Activated CD8-positive, alpha-beta memory T cell treated with anti-CD3 and anti-CD28 coated beads, Interleukin-2, amount 50 U/mL, for 4 hours (primary cell): ENCODE results near the gene SEPTIN12.
"Not testable (repeated sequence)": the region's sequence is repeated elsewhere in the genome, so short reads cannot be mapped to it uniquely, and the experiment has no call there.

Experiments
- DNase-seq: peaks from one replicate; pipeline ENCODE4 v3.0.0-alpha.2; 2020

SEPTIN12 gene

GRCh38 chr16:4750896-4751295 lies 37.2 kb downstream of the SEPTIN12 start:
- DNase-seq, result no peak

GRCh38 chr16:4749700-4750257 lies 38.4 kb downstream of the SEPTIN12 start:
- DNase-seq, result no peak

GRCh38 chr16:4748682-4749411 lies 39.3 kb downstream of the SEPTIN12 start:
- no peak for DNase-seq

GRCh38 chr16:4747906-4748681 lies 40.1 kb downstream of the SEPTIN12 start:
- no peak for DNase-seq

- DNase-seq, result no peak
These were observed 41.1 kb downstream of the SEPTIN12 start for GRCh38 chr16:4746991-4747574.

GRCh38 chr16:4746215-4746614 lies 41.9 kb downstream of the SEPTIN12 start:
- no peak for DNase-seq

- DNase-seq, result no peak
These were observed 42.9 kb downstream of the SEPTIN12 start for GRCh38 chr16:4745274-4745569.

GRCh38 chr16:4744555-4745273 lies 43.4 kb downstream of the SEPTIN12 start:
- no peak for DNase-seq

GRCh38 chr16:4743226-4743878 lies 44.8 kb downstream of the SEPTIN12 start:
- DNase-seq, result no peak

- not testable (repeated sequence) for DNase-seq
These were observed 49.8 kb downstream of the SEPTIN12 start for GRCh38 chr16:4738370-4738769.

- no peak for DNase-seq
These were observed 50.6 kb downstream of the SEPTIN12 start for GRCh38 chr16:4737545-4737944.

GRCh38 chr16:4736546-4736945 lies 51.6 kb downstream of the SEPTIN12 start:
- DNase-seq, result no peak

- DNase-seq, result peak; percentile 95
These were observed 53.2 kb downstream of the SEPTIN12 start for GRCh38 chr16:4734730-4735535.

- DNase-seq, result peak; percentile 79
These were observed 53.9 kb downstream of the SEPTIN12 start, which contains the start of the genes ANKS3 and DNAAF8 for GRCh38 chr16:4734063-4734729. Gene ANKS3 (minus strand): TSS chr16:4734271. CDS start chr16:4730149, 4,122 bp downstream. Gene DNAAF8 (plus strand): TSS chr16:4734537. CDS start chr16:4736515, 1,978 bp downstream.

GRCh38 chr16:4733747-4734062 lies 54.4 kb downstream of the SEPTIN12 start:
- DNase-seq, result peak; percentile 52

GRCh38 chr16:4733211-4733742 lies 54.9 kb downstream of the SEPTIN12 start:
- no peak for DNase-seq

- DNase-seq, result no peak
These were observed 58.3 kb downstream of the SEPTIN12 start for GRCh38 chr16:4729876-4730275.

- no peak for DNase-seq
These were observed 59.5 kb downstream of the SEPTIN12 start for GRCh38 chr16:4728676-4729075.
